Heart left ventricle (tissue), 13 donors: ENCODE data around the gene OR1J1.

Experiments
- CTCF ChIP-seq, 12 donors: fragments of 200-600 bp; sonication (generic) in 4 of 12; IDR thresholded peaks; one replicate each; pipeline versions ENCODE4 v1.5.0 to v1.8.0; 2018 to 2022; ENCODE audit warnings: antibody characterized with exemption in 12 of 12, mild to moderate bottlenecking in 5 of 12
- POLR2A ChIP-seq, 2 donors: fragments of 450-650 bp; IDR thresholded peaks; one replicate each; pipeline ENCODE4 v1.6.1; 2017; ENCODE audit warnings: antibody characterized with exemption in 2 of 2, mild to moderate bottlenecking in 2 of 2, moderate library complexity in 2 of 2
- donor health status: ischemic (EF 13 %, LVEDD 7.1; RV severe dilation, severe dysfunction).
- donor health status: DM: no; HTN: yes; CAD: no.
- donor health status: DM: no; HTN: no; CAD: no.
- donor health status: ischemic (EF 25% LVEDD 6.9; RV normal size, moderate dysfunction).
- donor health status: ischemic (EF 25% LVEDD 5.7; RV mildly dilated, moderate dysfunction).
- donor health status: ischemic (EF 35%, LVEDD 5.7; RV mildly dilated, moderate dysfunction).
- donor health status: nonischemic (EF 11% LVEDD 7.7; RV severe dilation, severe dysfunction).
- donor health status: DM: yes; HTN: yes; CAD: no.
- donor health status: PGD.
- donor health status: ischemic (EF 29% LVEDD 5.4; RV normal size, mild dysfunction).
- donor health status: nonischemic (EF 23%, LVEDD 6.1; RV moderate dilation, normal function).

- TF ChIP-seq CTCF (IDR thresholded peaks at IDR 0.05) (no peak), POLR2A (IDR thresholded peaks at IDR 0.05) (no peak)
Observed at GRCh38 chr9:122477346-122477745, 380 bp downstream of the OR1J1 start.
